H9 (cell line): Measurements from ENCODE around the gene EFNA3. TPM values are rescaled to one million over a fixed set of nuclear protein-coding genes. Genes with fewer than 3 reads are reported as not detected.

Experiments
- DNase-seq: peaks from one replicate; pipeline ENCODE4 v3.0.0-alpha.2; 2017
- H2AFZ ChIP-seq: one replicate; pipeline ENCODE4 v1.6.1; 2013; ENCODE audit warnings: mild to moderate bottlenecking, low read length, control low read depth, moderate library complexity
- H2AK5ac ChIP-seq: 2 replicates; pipeline ENCODE4 v1.6.1; 2013; ENCODE audit warnings: low read length, control low read depth, mixed read lengths; ENCODE audit not compliant: insufficient read length
- H2BK120ac ChIP-seq: one replicate; pipeline ENCODE4 v1.6.1; 2013; ENCODE audit warnings: low read depth, mild to moderate bottlenecking, low read length, control low read depth, inconsistent platforms; ENCODE audit not compliant: poor library complexity, severe bottlenecking
- H2BK12ac ChIP-seq: 2 replicates; pipeline ENCODE4 v1.6.1; 2013; ENCODE audit warnings: low read length, control low read depth, mixed read lengths, low read depth; ENCODE audit not compliant: insufficient read length
- H2BK15ac ChIP-seq: 2 replicates; pipeline ENCODE4 v1.6.1; 2013; ENCODE audit warnings: low read depth, low read length, control low read depth
- H2BK20ac ChIP-seq: one replicate; pipeline ENCODE4 v1.6.1; 2013; ENCODE audit warnings: low read depth, mild to moderate bottlenecking, low read length, control low read depth, inconsistent platforms; ENCODE audit not compliant: poor library complexity, severe bottlenecking
- H2BK5ac ChIP-seq: 2 replicates; pipeline ENCODE4 v1.6.1; 2013; ENCODE audit warnings: low read length, control low read depth, mixed read lengths; ENCODE audit not compliant: insufficient read length
- H3K14ac ChIP-seq: 2 replicates; pipeline ENCODE4 v1.6.1; 2013; ENCODE audit warnings: low read length, control low read depth; ENCODE audit not compliant: insufficient read depth
- H3K18ac ChIP-seq: 2 replicates; pipeline ENCODE4 v1.6.1; 2013; ENCODE audit warnings: low read depth, mild to moderate bottlenecking, mixed read lengths, low read length, control low read depth; ENCODE audit not compliant: insufficient read length
- H3K23ac ChIP-seq: 2 replicates; pipeline ENCODE4 v1.6.1; 2013; ENCODE audit warnings: low read length, control low read depth, mixed read lengths, low read depth; ENCODE audit not compliant: insufficient read length
- H3K23me2 ChIP-seq: 2 replicates; pipeline ENCODE4 v1.6.1; 2013; ENCODE audit warnings: low read depth, mild to moderate bottlenecking, mixed read lengths, low read length, control low read depth; ENCODE audit not compliant: insufficient read length, poor library complexity, severe bottlenecking
- H3K27ac ChIP-seq: 2 replicates; pipeline ENCODE4 v1.5.1; 2013; ENCODE audit warnings: low read length, control low read depth, mixed read lengths, low read depth; ENCODE audit not compliant: insufficient read length
- H3K27me3 ChIP-seq: 2 replicates; pipeline ENCODE4 v1.6.1; 2013; ENCODE audit warnings: low read length, control low read depth, inconsistent platforms; ENCODE audit not compliant: insufficient read depth
- H3K4ac ChIP-seq: 2 replicates; pipeline ENCODE4 v1.6.1; 2013; ENCODE audit warnings: low read depth, mild to moderate bottlenecking, control low read depth, inconsistent platforms, low read length, moderate library complexity
- H3K4me1 ChIP-seq: 2 replicates; pipeline ENCODE4 v1.6.1; 2013; ENCODE audit warnings: low read length, control low read depth, inconsistent platforms; ENCODE audit not compliant: insufficient read depth
- H3K4me2 ChIP-seq: 2 replicates; pipeline ENCODE4 v1.6.1; 2013; ENCODE audit warnings: low read length, control low read depth, mixed read lengths; ENCODE audit not compliant: insufficient read length, insufficient read depth
- H3K56ac ChIP-seq: 2 replicates; pipeline ENCODE4 v1.6.1; 2013; ENCODE audit warnings: low read depth, mild to moderate bottlenecking, mixed read lengths, low read length, control low read depth; ENCODE audit not compliant: insufficient read length
- H3K79me1 ChIP-seq: 2 replicates; pipeline ENCODE4 v1.6.1; 2013; ENCODE audit warnings: low read depth, mild to moderate bottlenecking, moderate library complexity, low read length, control low read depth, inconsistent platforms; ENCODE audit not compliant: insufficient read depth, poor library complexity, severe bottlenecking
- H3K79me2 ChIP-seq: 2 replicates; pipeline ENCODE4 v1.6.1; 2013; ENCODE audit warnings: low read length, control low read depth, inconsistent platforms; ENCODE audit not compliant: insufficient read depth
- H3K9ac ChIP-seq: 2 replicates; pipeline ENCODE4 v1.6.1; 2013; ENCODE audit warnings: low read length, control low read depth, mixed read lengths; ENCODE audit not compliant: insufficient read length; ENCODE audit errors: extremely low read depth
- H3K9me3 ChIP-seq: one replicate; pipeline ENCODE4 v1.6.1; 2013; ENCODE audit warnings: low read depth, low read length, inconsistent platforms; ENCODE audit not compliant: control insufficient read depth
- H3T11ph ChIP-seq: one replicate; pipeline ENCODE4 v1.6.1; 2013; ENCODE audit warnings: mild to moderate bottlenecking, low read length, control low read depth, inconsistent platforms
- H4K20me1 ChIP-seq: one replicate; pipeline ENCODE4 v1.6.1; 2013; ENCODE audit not compliant: control insufficient read depth, insufficient read length, insufficient read depth
- H4K5ac ChIP-seq: 2 replicates; pipeline ENCODE4 v1.6.1; 2013; ENCODE audit warnings: low read depth, mild to moderate bottlenecking, mixed read lengths, low read length, control low read depth; ENCODE audit not compliant: insufficient read length
- H4K8ac ChIP-seq: replicated peaks from 2 replicates; pipeline ENCODE4 v1.6.1; 2013; ENCODE audit warnings: low read length, control low read depth, mixed read lengths, low read depth; ENCODE audit not compliant: insufficient read length
- H4K91ac ChIP-seq: 2 replicates; pipeline ENCODE4 v1.6.1; 2013; ENCODE audit warnings: low read depth, mild to moderate bottlenecking, moderate library complexity, mixed read lengths, low read length, control low read depth; ENCODE audit not compliant: insufficient read length
- H3K27ac Mint-ChIP-seq, 3 experiments: 2 replicates in 2 of 3; 3 replicates in 1 of 3; pipeline ENCODE4 v1.8.0; 2020 to 2021; ENCODE audit warnings: mixed read lengths in 3 of 3, mild to moderate bottlenecking in 1 of 3, moderate library complexity in 1 of 3
- H3K27me3 Mint-ChIP-seq: 2 replicates; pipeline ENCODE4 v1.8.0; 2021; ENCODE audit warnings: low read depth, mild to moderate bottlenecking, moderate library complexity, mixed read lengths
- H3K36me3 Mint-ChIP-seq, 3 experiments: 2 replicates in 2 of 3; 3 replicates in 1 of 3; pipeline ENCODE4 v1.8.0; 2020 to 2021; ENCODE audit warnings: low read depth in 3 of 3, mixed read lengths in 3 of 3; ENCODE audit not compliant: insufficient read depth in 1 of 3
- H3K4me1 Mint-ChIP-seq, 2 experiments: 2 replicates each; pipeline ENCODE4 v1.8.0; 2020; ENCODE audit warnings: mixed read lengths in 2 of 2
- H3K4me3 Mint-ChIP-seq, 2 experiments: 2 replicates in 1 of 2; 3 replicates in 1 of 2; pipeline ENCODE4 v1.8.0; 2020 to 2021; ENCODE audit warnings: mild to moderate bottlenecking in 2 of 2, mixed read lengths in 2 of 2, moderate library complexity in 1 of 2
- H3K9me3 Mint-ChIP-seq, 2 experiments: 2 replicates in 1 of 2; 3 replicates in 1 of 2; pipeline ENCODE4 v1.8.0; 2020; ENCODE audit warnings: mild to moderate bottlenecking in 2 of 2, mixed read lengths in 2 of 2, moderate library complexity in 1 of 2
- CTCF ChIP-seq: fragments of 200-600 bp; sonication (generic); conservative IDR thresholded peaks from 3 replicates; pipeline ENCODE4 v1.8.0; 2021; ENCODE audit warnings: antibody characterized with exemption, mild to moderate bottlenecking
- WGBS: extraction: QIAGEN DNeasy Blood & Tissue Kit; methylation state at CpG from one replicate; pipeline ENCODE4 v1.1.7; 2013; ENCODE audit warnings: missing lambda C conversion rate, low lambda C conversion rate, mixed read lengths; ENCODE audit not compliant: insufficient read length; ENCODE audit errors: extremely low coverage; 5-methylcytosine and 5-hydroxymethylcytosine counted together
- total RNA-seq: library from RNA; stranded (reverse); gene quantifications from 2 replicates; pipeline ENCODE4 v1.2.1, GENCODE V29; 2021

EFNA3 gene
- total RNA-seq, 1 experiment from 2014 or later = 3.9 TPM

GRCh38 chr1:155043301-155043702 lies 35.3 kb upstream of the EFNA3 start:
- no peak overlapping the region for H2BK20ac ChIP-seq
- no peaks in the 10 kb centered on the region for H3K4me1 ChIP-seq
- H3K9ac ChIP-seq = no peak overlapping the region
- H4K8ac ChIP-seq = no peak overlapping the region
- Mint-ChIP-seq H3K4me1 (peaks cover 12 to 37% of the 10 kb centered on the region in 2 experiments), H3K36me3 (no peaks in the 10 kb centered on the region; a peak in 1 of 7 replicates), H3K4me3 (no peak overlapping the region), H3K27ac (no peak overlapping the region), H3K27me3 (peaks cover 25% of the 10 kb centered on the region), H3K9me3 (no peaks in the 10 kb centered on the region; a peak in 1 of 5 replicates)
- no peaks in the 10 kb centered on the region for H3K23me2 ChIP-seq
- H3K27ac ChIP-seq = no peak overlapping the region
- H3K14ac ChIP-seq = no peak overlapping the region
- DNase-seq = no peak
- H3K56ac ChIP-seq = no peak overlapping the region
- H2BK15ac ChIP-seq = no peak overlapping the region
- no peaks in the 10 kb centered on the region for H3K9me3 ChIP-seq
- H4K20me1 ChIP-seq = peaks cover 2% of the 10 kb centered on the region
- H3K4me2 ChIP-seq = no peak overlapping the region
- no peaks in the 10 kb centered on the region for H3K79me1 ChIP-seq
- H3K18ac ChIP-seq = no peak overlapping the region
- H2BK12ac ChIP-seq = no peak overlapping the region
- H2AFZ ChIP-seq = no peak overlapping the region
- no peak overlapping the region for H2BK5ac ChIP-seq
- no peaks in the 10 kb centered on the region for H3K79me2 ChIP-seq
- no peak overlapping the region for H3K4ac ChIP-seq
- WGBS = no CpG with 5 or more reads among the region's 12 CpGs
- TF ChIP-seq CTCF = no peak
- H2BK120ac ChIP-seq = no peak overlapping the region
- no peak overlapping the region for H4K91ac ChIP-seq
- H3T11ph ChIP-seq = no peak overlapping the region
- H3K23ac ChIP-seq = no peak overlapping the region
- H2AK5ac ChIP-seq = no peak overlapping the region
- H4K5ac ChIP-seq = no peak overlapping the region
- no peaks in the 10 kb centered on the region for H3K27me3 ChIP-seq
